Left lobe of liver (tissue), 2 donors: ENCODE measurements around the gene TUBB6. TPM values are rescaled to one million over a fixed set of nuclear protein-coding genes. Genes with fewer than 3 reads are reported as not detected.

Experiments
- ATAC-seq: fragments of 200-7000 bp; cut with Tn5 transposase; one replicate; pipeline ENCODE4 v1.9.1; 2020; ENCODE audit warnings: mild to moderate bottlenecking, moderate library complexity
- DNase-seq: peaks from one replicate; pipeline ENCODE4 v3.0.0-alpha.2; 2020; ENCODE audit warnings: low spot score
- total RNA-seq: library from RNA; stranded (reverse); gene quantifications from one replicate; pipeline ENCODE4 v1.2.1, GENCODE V29; 2021
- donor health status: DM: no; HTN: no; CAD: no; lungs with moderate emphysema.
- donor health status: DM: no; HTN: yes; CAD: no.

Gene TUBB6
- total RNA-seq, 1 donor from 2014 or later: 5.2 TPM

DNA sequence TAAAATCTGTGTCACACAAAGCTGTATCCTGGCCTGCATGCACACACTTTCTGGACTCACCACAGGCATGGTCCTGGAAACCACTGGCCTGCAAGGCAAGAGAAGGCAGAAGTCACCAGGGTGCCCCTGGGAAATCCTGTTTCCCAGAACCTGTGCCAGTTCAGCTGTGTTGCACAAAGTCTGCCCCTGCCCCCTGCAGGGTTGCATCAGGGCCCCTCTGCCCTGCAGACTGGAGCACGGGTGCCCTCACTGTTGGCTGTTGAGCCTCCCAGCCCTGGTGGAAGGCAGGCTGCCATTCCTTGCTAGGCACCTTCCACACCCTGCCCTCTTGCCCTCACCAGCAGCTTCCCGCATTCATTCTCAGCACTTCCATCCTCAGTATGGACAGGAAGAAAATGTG lies 18.0 kb upstream of the TUBB6 start:
- DNase-seq: no peak
- no peak for ATAC-seq

DNA sequence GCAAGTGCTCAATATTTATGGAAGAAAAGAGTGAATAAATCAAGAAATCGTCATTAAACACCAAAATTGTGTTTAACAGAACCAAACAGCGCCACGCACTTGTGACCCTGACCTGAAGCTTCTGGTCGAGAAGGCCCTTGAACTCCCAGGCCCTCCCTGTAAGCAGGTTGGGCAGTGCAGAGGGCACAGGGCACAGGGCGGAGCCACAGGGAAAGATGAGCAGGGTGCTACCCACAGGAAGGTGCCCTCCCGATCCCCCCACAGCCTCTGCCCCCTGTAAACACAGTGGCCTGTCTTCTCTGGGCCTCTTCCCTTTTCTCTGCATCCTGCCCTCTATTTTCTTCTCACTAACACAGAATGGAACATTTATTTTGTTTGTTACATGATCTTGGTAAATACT lies 16.9 kb upstream of the TUBB6 start:
- no peak for ATAC-seq
- no peak for DNase-seq

DNA sequence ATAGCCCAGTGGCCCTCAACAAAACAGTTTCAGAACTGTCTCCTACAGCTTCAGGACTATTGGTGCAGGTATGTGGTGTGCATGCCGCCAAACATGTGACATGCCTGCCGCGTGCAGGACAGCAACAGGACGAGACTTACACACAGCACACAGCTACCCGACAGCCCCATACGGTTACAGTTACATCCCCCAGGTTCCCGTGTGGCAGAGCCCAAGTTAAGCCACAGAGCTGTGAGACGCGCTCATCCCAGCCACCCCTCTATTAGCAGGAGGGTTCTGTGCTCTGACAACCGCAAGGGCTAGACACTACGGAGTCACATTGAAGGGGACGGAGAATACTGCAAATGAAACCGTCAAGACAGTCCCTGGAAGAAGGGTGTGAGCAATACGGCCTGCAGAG lies 16.4 kb upstream of the TUBB6 start:
- ATAC-seq (no peak), DNase-seq (no peak)

DNA sequence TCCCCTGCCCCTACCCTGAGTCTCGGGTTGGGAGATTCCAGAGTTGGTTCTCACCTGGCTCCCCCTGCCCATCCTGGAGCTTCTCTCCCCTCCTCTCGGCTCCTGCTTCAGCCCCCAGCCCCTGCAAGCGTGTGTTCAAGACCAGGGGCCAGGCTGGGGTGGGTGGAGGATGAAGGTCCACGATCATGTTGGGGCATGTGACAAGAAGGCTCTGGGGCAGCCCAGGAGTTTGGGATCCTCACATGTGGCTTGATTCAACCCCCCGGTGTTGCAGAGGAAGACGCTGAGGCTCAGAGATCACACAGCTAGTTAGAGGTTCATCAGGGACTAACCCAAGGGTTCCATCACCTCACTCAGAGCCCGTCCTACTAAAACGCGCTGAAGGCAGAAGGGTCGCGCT lies 14.2 kb upstream of the TUBB6 start:
- ATAC-seq: no peak
- no peak for DNase-seq

DNA sequence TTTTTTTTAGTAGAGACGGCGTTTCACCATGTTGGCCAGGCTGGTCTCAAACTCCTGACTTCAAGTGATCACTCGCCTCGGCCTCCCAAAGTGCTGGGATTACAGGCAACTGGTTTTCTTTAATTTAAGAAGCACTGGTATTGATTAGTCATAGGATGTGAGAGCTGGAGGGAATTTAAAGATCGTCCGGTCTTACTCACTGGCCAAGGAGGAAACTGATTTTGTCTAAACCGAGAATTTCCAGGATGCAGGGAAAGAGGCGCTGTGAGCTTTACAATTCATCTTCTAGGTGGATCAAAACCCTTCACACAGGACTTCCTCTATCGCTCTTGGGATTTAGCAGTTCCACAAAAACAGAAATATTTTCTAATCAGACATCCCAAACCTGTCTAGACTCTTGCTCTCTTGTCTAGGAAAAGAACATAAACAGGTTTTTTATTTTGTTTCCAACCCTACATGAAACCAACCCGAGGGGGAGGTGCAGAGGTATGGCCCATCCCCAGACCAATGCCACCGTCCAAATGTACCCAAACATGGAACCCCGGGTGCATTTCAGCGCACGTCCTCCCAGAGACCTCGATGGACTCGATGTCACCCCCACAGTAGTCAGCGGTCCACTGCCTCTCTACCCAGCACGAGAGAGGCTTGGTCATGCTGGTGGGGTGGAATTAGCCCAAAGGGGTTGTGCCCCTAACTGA lies 12.5 kb upstream of the TUBB6 start:
- ATAC-seq: no peak

DNA sequence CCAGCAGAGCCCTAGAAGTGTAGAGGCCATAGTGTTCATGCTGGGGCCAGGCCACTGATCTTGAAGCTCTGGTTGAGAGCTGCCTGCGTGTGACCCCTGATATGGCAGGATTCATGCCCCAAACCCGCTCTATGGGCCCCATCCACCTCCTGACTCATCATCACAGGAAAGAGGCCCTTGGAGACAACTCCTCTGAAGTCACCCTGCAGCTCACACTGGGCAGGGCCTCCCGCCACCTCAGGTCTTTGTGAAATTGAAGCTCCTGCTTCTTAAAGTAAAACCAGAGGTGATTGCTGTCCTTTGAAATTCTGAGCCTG lies 12.0 kb upstream of the TUBB6 start:
- DNase-seq (no peak), ATAC-seq (no peak)

More for the DNA sequence above, 12.5 kb upstream of the TUBB6 start:
- DNase-seq: no peak

DNA sequence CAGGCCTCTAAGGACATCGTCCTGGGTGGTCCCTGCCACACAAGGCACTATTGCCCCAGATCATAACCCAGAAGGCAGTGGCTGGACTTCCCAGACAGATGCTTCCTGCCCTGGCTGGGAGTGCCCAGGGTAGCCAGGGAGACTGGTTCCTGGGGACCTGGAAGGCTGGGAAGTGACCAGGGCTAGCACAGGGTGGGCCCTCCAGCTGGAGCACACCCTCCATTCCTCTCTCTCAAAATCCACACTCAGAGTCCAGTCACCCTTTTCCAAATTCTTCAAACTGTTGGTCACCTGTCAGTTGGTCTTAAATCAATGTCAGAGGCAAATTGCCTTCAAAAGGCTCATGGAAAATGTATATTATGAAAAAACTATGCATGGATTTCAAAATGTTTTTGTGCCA lies 11.6 kb upstream of the TUBB6 start:
- no peak for ATAC-seq

DNA sequence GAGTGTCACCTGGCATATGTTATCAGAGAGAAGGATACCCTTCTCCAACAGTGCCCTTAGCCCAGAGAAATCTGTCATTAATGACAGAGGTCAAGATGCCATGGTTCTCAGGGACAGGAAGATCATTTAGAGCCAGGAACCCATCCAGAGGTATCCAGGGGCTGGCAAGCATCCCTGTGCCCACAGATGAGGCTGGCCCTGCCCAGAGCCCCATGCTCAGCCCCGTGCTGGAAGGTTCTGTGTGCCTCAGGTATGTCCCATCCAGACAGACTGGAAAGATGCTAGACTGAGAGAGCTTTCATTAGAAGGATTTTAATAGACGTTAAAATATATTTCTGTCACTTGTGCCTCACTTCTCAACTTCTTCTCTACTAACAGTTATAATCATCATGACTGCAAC lies 8.2 kb upstream of the TUBB6 start:
- DNase-seq: no peak
- no peak for ATAC-seq

More for the DNA sequence above, 11.6 kb upstream of the TUBB6 start:
- DNase-seq: no peak

DNA sequence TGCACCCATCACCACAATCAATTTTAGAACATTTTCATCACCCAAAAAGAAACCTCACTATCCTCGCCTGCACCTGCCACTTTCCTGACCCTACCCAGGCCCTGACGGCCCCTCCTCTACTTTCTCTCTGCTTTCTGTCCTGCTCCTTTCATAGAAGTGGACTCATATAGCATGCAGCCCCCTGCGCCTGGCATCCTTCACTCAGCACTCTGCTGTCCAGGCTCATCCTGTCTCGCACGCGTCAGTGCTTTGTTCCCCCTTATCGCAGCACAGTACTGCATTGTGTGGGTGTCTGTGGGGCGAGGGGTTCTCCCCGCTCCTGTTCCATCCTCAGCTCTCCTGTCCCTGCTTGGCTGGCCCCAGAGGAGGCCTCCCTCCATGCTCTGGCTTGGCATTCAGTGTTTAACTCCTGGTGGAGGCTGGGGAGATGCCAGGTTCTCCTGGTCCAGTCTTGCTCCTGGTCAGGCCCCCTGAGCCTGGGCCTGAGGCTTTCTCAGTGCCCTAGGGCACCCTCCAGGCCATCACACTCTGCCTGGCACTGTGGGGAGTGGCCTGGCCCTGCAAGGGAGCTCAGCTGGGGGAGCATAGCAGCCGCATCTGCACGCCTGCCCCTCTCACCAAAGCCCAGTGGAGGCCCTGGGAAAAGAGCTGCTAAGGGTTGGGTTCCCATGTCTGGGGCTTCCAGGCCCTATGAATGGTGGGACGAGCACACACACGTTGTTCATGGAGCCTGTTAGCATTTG lies 6.6 kb upstream of the TUBB6 start:
- DNase-seq: no peak

DNA sequence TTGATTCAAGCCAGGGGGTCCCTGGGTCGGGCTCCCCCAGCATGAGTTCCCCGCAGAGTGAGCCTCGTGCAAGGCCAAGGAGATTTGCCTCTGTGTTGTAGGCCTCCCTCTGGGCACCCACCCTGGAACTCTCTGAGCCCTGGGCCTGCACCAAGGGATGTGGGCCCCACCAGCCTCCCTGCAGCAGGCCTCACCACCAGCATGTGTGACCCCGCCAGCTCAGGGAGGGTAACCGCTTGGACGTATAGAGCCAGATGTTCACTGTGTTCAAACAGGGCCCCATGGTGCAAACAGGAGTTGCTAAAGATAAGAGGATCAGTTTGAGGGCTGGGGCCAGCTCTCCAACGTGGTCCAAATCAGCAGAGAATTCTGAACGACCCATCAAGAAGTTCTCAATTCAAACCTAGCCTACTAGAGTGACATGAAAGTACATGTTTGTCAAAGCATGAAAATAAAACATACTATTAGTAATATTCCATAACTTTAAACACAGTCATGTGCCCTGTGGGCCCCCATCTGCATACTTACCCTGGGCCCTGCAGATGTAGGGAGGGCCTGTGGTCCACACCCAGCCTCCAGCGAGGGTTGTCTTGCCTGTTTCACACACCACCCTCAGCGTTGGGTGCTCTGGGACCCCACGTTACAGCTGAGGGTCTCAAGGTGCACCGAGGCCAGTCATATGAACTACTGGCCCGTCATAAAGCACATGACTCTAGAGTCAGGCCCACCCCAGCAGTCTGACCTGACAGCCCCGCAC lies 5.5 kb upstream of the TUBB6 start:
- ATAC-seq (no peak), DNase-seq (no peak)

More for the DNA sequence above, 6.6 kb upstream of the TUBB6 start:
- ATAC-seq: no peak

DNA sequence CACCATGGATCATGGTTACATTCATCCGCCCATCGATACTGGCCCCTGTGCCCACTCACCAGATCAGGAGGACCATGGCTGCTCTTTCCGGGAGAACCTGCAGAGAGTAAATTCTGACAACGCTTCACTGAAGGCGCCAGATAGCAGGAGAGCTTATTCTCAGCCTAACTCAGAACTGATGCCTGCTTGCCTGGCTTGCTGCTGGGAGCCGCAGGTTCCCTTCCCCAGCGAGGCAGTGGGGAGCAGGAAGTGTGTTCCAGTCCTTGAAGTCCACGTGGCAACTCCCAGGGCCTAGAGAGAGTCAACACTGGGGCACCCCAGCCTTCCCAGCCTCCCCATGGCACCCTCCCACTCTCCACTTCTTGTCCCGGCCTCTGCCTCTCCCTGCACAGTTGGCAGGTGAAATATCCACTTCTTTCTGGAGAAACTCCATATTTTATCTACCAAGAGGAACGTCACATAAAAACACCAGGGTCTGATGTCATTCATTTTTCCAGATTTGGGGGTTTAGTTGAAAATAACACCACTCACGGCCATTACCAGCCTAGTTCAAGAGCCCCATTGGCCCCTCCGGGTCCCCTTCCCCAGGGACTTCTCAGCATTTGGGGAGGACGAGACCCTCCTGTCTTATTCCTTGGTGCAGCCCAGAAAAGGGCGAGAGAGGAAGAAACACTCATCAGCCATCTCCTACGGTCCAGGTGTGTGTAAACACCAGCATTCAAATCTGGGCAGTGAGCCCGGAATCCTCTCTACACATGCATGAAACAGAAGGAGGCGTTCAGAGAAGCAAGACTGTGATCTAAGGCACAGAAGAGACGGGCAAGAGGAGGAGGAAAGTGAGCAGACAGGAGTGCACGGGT lies 3.5 kb upstream of the TUBB6 start:
- DNase-seq (peak; percentile 60), ATAC-seq (peak; percentile 71)

DNA sequence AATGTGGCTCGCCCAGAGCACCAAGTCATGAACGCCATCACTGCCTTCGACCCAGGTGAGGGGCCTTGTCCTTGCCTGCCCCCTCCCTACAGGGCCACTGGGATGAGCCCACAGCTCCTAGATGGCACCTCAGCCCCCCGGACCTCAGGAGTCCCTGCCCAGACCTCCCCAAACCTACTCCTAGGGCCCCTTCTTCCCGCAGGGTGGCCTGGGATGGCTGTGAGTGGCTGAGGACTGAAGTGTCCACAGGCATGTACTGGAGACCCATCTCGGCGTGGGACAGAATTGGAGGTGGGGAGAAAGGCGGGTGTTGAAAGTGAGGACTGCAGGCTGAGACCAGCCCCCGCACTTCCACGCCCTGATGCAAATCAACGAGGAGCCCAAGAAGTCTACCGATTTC lies 2.8 kb upstream of the TUBB6 start:
- ATAC-seq (no peak), DNase-seq (no peak)

DNA sequence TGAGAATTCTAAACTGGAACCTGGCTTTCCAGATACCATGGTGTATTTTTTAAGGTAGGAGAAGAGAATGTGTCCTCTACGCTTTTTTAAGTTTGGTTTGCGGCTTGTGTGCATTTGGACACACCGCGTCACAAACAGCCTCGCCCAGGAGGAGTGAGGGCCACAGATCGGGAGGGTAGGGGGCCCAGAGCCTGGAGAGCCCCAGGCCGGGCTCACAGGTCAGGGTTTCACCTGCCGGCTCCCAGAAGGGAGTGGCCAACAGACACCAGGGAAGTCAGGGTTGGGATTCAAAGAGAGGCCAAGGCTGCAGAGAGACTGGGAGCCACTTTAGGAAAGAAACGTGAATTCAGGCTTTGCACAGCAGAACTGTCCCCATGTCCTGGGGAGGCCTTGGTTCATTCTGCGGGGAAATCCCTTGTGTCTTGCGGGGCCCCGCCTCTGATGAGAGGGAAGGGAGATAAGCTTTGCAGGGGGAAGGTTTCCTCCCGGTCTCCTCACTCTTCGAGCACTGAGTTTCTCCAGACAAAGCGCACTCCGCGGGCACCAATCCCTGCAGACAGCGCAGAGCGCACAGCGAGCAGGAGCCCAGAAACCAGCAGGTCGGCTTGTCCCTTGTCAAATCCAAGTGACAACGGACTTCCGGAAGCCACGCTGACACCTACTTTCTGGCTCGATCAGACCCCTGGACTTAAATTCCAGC lies 2.0 kb upstream of the TUBB6 start:
- DNase-seq: no peak
- no peak for ATAC-seq

DNA sequence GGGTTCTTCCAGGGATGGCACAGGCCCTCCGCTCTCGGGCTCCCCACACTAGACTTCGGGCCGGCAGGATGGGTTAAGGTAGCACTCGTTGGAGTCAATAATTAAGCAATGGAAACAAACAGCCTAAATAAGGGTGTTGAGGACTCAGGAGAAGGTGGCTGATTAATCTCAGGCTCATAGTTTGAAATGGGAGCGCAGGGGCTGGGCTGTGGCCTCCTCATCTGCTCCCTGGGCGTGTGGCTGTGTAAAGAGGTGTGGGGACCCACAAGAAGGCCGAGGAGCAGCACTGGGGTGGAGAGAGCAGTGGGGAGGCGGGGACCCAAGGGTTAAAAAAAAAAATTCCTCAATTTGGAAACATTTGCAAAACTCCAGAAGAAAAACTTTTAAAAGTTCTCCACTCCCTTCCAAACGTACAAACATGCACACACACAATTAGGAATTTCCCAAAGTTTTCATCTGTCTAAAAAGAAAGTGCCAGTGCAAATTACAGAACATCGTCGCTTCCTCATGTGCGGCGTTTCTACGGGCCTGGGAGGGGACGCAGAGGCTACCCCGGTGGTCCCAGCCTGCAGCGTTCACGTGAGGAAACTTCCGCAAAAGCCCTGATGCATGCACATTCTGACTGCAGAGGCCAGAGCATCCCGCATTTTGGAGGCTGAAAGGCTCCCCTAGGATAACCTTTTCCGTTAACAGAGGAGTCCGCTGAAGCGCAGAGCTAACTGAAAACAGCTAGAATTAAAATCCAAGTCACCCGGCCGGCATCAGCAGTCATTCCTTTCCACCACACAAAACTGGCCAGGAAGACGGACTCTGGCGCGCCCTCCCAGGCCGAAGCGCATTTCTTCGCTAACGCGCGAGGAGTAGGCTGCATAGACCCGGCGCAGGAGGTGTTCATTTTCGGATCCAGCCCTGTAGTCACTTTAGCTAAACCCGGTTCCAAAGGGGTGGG lies 1.0 kb upstream of the TUBB6 start:
- no peak for DNase-seq
- ATAC-seq: peak; percentile 27

DNA sequence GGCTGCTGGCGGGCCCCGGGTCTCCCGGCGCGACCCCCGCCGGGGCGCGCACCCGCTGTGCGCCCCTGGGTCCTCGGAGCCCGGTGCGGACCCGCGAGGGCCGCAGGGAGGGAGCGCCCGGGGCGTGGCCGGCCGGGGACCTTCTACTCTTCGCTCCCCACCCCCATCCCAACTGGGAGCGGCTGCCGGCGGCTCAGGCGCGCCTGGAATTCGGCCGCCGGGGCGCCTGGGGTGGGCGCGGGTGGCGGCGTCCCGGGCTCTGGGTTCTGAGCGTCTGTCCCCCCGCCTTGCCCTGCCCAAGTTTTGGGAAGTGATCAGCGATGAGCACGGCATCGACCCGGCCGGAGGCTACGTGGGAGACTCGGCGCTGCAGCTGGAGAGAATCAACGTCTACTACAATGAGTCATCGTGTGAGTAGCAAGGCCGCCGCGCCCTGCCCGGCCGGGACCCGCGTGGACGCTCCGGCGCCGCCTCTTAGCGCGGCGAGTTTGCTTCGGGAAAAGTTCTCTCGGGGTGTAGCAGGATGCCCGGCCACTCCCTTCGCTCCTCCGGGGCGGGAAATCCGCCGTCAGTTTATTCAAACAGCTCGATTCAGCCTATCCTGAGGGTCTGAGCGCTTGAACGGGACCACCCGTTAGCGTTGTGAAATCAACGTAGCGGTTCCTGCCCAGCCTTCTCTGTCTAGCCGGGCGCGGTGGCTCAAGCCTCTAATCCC lies 502 bp downstream of the TUBB6 start:
- DNase-seq: peak; percentile 54
- ATAC-seq: peak; percentile 51

DNA sequence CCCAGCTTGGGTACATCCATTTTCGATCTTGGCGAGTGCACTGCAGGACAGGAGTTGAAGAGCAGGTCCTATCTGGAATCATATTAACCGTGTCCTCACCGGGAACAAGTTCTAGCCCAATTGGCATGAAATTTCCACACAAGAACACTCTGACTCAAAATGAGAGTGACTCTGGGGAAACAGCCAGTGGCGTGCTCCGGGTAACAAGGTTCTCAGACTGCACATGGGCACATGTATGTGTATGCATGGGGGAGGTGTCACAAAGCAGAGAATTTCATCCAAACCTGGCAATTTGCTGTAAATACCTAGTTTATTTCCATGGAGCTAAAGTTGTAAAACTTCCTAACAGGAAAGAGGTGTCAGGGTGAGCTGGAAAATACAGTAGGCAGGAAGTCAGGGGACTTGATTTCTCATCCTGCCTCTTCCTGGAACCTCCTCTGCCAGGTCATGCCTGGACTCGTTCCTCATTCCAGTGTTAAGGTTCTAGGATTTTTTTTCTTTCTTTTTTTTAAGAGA lies 1.7 kb downstream of the TUBB6 start:
- DNase-seq (peak; percentile 5), ATAC-seq (no peak)

DNA sequence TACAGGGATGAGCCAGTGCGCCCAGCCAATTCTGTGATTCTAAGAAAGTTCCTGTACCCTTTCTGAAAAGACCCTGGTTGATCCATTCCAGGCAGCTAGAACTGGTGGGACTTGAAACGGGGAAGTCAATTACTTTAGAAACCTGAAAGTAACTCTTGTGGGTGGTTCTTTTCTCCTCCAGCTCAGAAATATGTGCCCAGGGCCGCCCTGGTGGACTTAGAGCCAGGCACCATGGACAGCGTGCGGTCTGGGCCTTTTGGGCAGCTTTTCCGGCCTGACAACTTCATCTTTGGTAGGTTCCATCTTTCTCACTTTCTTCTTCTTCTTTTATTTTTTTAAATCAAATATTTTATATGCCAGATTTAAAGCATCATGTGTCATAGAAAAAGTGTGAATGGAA lies 2.7 kb downstream of the TUBB6 start:
- no peak for ATAC-seq
- DNase-seq: peak; percentile 12

DNA sequence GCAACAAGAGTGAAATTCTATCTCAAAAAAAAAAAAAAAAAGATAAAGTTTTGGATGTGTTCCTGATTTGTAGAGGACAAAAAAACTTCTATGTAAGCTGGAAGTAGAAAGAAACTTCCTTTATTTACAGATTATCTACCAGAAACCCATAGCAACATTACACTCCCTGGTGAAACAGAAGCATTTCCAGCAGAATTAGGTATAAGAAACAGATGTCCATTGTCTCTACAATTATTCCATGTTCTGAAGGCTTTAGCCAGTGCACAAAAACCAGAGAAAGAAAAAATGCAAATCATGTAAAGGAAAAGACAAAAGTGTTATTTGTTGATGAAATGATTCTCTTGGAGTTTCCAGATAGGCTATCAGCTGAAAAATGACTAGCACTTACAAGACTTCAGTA lies 4.9 kb downstream of the TUBB6 start:
- ATAC-seq: no peak
- no peak for DNase-seq
